Mesothelial cell of epicardium (in vitro differentiated cells): ENCODE results near the gene CLVS2. TPM values are rescaled to one million over a fixed set of nuclear protein-coding genes. Genes with fewer than 3 reads are reported as not detected.

Source experiments
- DNase-seq, 2 experiments: peaks; one replicate each; pipeline ENCODE4 v3.0.0; 2021; ENCODE audit warnings: low spot score in 2 of 2; ENCODE audit not compliant: unreplicated experiment in 2 of 2
- H3K27ac Mint-ChIP-seq: 2 replicates; pipeline ENCODE4 v1.8.0; 2021; ENCODE audit warnings: mixed read lengths
- H3K27me3 Mint-ChIP-seq: 2 replicates; pipeline ENCODE4 v1.8.0; 2021; ENCODE audit warnings: low read depth, mixed read lengths
- H3K36me3 Mint-ChIP-seq: 2 replicates; pipeline ENCODE4 v1.8.0; 2021; ENCODE audit warnings: mixed read lengths
- H3K4me1 Mint-ChIP-seq: 2 replicates; pipeline ENCODE4 v1.8.0; 2021; ENCODE audit warnings: mixed read lengths
- H3K4me3 Mint-ChIP-seq: 2 replicates; pipeline ENCODE4 v1.8.0; 2021; ENCODE audit warnings: mild to moderate bottlenecking, moderate library complexity, mixed read lengths
- H3K9me3 Mint-ChIP-seq: 2 replicates; pipeline ENCODE4 v1.8.0; 2021; ENCODE audit warnings: mixed read lengths
- total RNA-seq: library from RNA; stranded (reverse); gene quantifications from 3 replicates; pipeline ENCODE4 v1.2.1, GENCODE V29; 2021
- TF ChIP-seq, protein P1 (sequence below): fragments of 200-600 bp; sonication (generic); IDR thresholded peaks from one replicate; pipeline ENCODE4 v1.5.0; 2021; ENCODE audit warnings: antibody characterized with exemption; ENCODE audit not compliant: unreplicated experiment

CLVS2 gene
- total RNA-seq, 1 donor from 2014 or later, result 0.11 TPM

DNA sequence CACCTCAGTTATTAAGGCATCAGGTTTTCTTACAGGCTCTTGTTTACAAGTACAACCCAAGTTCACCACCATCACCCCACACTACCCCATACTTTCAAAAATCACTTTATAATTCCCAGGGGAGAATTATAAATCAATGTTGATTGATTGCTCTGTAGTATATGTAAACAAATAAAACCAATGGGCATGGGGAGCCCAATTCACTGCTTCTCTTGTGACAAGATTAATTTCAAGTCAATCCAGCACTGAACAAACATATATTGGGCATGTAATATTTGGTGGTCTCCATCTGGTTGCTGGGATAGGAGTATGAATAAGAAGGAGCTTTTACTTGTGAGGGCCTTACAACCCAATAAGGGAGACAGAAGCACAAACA is 95.8 kb downstream of the CLVS2 start:
- Mint-ChIP-seq H3K27me3 (no peaks in the 10 kb centered on the region), H3K4me1 (peaks cover 5% of the 10 kb centered on the region), H3K4me3 (no peak overlapping the region), H3K36me3 (no peaks in the 10 kb centered on the region), H3K9me3 (no peaks in the 10 kb centered on the region), H3K27ac (no peak overlapping the region)
- TF ChIP-seq, protein P1, sequence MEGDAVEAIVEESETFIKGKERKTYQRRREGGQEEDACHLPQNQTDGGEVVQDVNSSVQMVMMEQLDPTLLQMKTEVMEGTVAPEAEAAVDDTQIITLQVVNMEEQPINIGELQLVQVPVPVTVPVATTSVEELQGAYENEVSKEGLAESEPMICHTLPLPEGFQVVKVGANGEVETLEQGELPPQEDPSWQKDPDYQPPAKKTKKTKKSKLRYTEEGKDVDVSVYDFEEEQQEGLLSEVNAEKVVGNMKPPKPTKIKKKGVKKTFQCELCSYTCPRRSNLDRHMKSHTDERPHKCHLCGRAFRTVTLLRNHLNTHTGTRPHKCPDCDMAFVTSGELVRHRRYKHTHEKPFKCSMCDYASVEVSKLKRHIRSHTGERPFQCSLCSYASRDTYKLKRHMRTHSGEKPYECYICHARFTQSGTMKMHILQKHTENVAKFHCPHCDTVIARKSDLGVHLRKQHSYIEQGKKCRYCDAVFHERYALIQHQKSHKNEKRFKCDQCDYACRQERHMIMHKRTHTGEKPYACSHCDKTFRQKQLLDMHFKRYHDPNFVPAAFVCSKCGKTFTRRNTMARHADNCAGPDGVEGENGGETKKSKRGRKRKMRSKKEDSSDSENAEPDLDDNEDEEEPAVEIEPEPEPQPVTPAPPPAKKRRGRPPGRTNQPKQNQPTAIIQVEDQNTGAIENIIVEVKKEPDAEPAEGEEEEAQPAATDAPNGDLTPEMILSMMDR, result no peak
- DNase-seq, result no peak

GRCh38 chr6:123094795-123095194 is 98.8 kb downstream of the CLVS2 start:
- Mint-ChIP-seq H3K4me1 (peaks cover 5% of the 10 kb centered on the region), H3K27me3 (peaks cover 8% of the 10 kb centered on the region), H3K4me3 (no peak overlapping the region), H3K27ac (no peak overlapping the region), H3K9me3 (no peaks in the 10 kb centered on the region), H3K36me3 (no peaks in the 10 kb centered on the region)
- DNase-seq, result no peak
- TF ChIP-seq, protein P1, result no peak

DNA sequence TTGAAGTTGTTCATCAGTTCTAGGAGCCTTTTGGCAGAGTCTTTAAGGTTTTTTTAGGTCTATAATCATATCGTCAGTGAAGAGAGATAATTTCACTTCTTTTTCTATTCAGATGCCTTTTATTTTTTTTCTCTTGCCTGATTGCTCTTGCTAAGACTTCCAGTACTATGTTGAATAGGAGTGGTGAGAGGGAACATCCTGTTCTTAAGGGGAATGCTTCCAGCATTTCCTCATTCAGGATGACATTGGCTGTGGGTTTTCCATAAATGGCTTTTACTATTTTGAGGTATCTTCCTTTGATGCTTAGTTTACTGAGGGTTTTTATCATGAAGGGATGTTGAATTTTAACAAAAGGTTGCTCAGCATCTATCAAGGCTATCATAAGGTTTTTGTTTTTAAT is 109.5 kb downstream of the CLVS2 start:
- no peak for DNase-seq
- H3K27ac Mint-ChIP-seq, result no peak overlapping the region
- no peaks in the 10 kb centered on the region for H3K4me1 Mint-ChIP-seq
- peaks cover 31% of the 10 kb centered on the region for H3K27me3 Mint-ChIP-seq
- TF ChIP-seq, protein P1, result no peak
- H3K4me3 Mint-ChIP-seq, result no peak overlapping the region
- peaks cover 22% of the 10 kb centered on the region for H3K9me3 Mint-ChIP-seq
- no peaks in the 10 kb centered on the region for H3K36me3 Mint-ChIP-seq

DNA sequence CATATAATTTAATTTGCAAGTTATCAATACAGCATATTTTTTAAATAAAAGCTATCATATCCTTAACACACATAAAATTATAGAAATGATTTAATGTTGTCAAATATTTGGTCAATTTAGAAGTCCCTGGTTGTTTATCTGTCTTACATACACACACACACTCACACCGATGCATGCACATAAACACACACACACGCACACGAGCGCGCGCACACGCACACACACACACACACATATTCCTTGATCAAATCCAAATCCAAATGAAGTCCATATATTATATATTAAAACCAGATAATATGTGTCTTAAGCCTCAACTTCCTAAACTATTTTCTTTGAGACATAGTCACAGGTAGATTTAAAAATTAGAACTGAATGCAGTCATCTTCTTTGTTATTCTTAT is 120.3 kb downstream of the CLVS2 start:
- peaks cover 8% of the 10 kb centered on the region for H3K27me3 Mint-ChIP-seq
- H3K27ac Mint-ChIP-seq, result no peak overlapping the region
- no peaks in the 10 kb centered on the region for H3K4me1 Mint-ChIP-seq
- no peak overlapping the region for H3K4me3 Mint-ChIP-seq
- TF ChIP-seq, protein P1, result no peak
- no peak for DNase-seq
- H3K36me3 Mint-ChIP-seq, result no peaks in the 10 kb centered on the region
- no peaks in the 10 kb centered on the region for H3K9me3 Mint-ChIP-seq

DNA sequence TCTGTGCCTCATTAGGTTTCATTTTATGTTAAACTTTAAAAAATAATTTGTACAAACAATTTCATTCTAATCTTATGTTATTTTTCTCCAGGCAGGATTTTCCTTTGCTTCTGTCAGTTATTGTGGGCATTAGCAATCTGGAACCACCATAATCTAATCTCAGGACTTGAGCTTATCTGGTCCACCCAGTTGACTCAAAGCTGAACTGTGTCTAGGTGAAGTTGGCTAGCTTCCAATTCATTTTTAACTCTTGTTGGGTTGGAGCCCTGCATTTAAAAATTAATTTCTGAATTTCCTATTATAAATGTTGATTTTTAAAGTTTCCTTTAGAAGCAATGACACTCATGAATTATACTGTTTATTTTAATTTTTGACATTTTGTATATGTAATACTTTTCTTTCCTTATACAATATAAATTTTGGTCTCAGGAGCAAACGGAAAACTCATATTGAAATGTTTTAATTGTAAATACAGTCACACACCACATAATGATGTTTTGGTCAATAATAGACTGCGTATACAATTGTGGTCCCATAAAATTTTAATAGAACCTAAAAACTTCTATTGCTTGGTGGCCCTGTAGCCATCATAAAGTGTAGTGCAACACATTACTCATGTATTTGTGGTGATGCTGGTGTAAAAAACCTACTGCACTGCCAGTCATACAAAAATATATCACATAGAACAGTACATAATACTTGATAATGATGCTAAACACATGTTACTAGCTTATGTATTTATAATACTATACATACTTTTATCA is 121.3 kb downstream of the CLVS2 start:
- no peaks in the 10 kb centered on the region for H3K36me3 Mint-ChIP-seq
- TF ChIP-seq, protein P1, result no peak
- H3K4me3 Mint-ChIP-seq, result no peak overlapping the region
- peaks cover 8% of the 10 kb centered on the region for H3K27me3 Mint-ChIP-seq
- H3K9me3 Mint-ChIP-seq, result no peaks in the 10 kb centered on the region
- H3K4me1 Mint-ChIP-seq, result no peaks in the 10 kb centered on the region
- DNase-seq, result no peak
- no peak overlapping the region for H3K27ac Mint-ChIP-seq

- H3K9me3 Mint-ChIP-seq, result peaks cover 4% of the 10 kb centered on the region
- TF ChIP-seq, protein P1, result no peak
- no peak for DNase-seq
- H3K4me3 Mint-ChIP-seq, result no peak overlapping the region
- H3K27ac Mint-ChIP-seq, result no peak overlapping the region
- H3K36me3 Mint-ChIP-seq, result no peaks in the 10 kb centered on the region
- no peaks in the 10 kb centered on the region for H3K4me1 Mint-ChIP-seq
- H3K27me3 Mint-ChIP-seq, result peaks cover 6% of the 10 kb centered on the region
Measured at GRCh38 chr6:123118811-123119210, 122.8 kb downstream of the CLVS2 start.
